Immature natural killer cell (primary cell): ENCODE measurements around the gene RGS7BP. TPM values are rescaled to one million over a fixed set of nuclear protein-coding genes. Genes with fewer than 3 reads are reported as not detected.
A peak's percentile ranks its signal among the peaks of the same experiment; 100 is the strongest.

ENCODE experiments used
- DNase-seq, 3 donors: peaks; one replicate each; pipeline ENCODE4 v3.0.0; 2022; ENCODE audit warnings: mixed read lengths in 1 of 3
- H3K27ac Mint-ChIP-seq, 6 donors: one replicate each; pipeline ENCODE4 v1.8.0; 2020; ENCODE audit warnings: mixed read lengths in 6 of 6, mild to moderate bottlenecking in 5 of 6, inconsistent platforms in 4 of 6, moderate library complexity in 3 of 6
- H3K27me3 Mint-ChIP-seq, 3 donors: one replicate each; pipeline ENCODE4 v1.8.0; 2020 to 2021; ENCODE audit warnings: low read depth in 3 of 3, mild to moderate bottlenecking in 3 of 3, mixed read lengths in 3 of 3, moderate library complexity in 3 of 3, inconsistent platforms in 1 of 3
- H3K36me3 Mint-ChIP-seq, 3 donors: one replicate each; pipeline ENCODE4 v1.8.0; 2020; ENCODE audit warnings: mixed read lengths in 3 of 3, inconsistent platforms in 2 of 3, mild to moderate bottlenecking in 2 of 3
- H3K4me1 Mint-ChIP-seq, 2 donors: one replicate each; pipeline ENCODE4 v1.8.0; 2020; ENCODE audit warnings: inconsistent platforms in 2 of 2, mild to moderate bottlenecking in 2 of 2, mixed read lengths in 2 of 2, moderate library complexity in 1 of 2
- H3K4me3 Mint-ChIP-seq, 5 donors: one replicate each; pipeline ENCODE4 v1.8.0; 2020; ENCODE audit warnings: mild to moderate bottlenecking in 5 of 5, mixed read lengths in 5 of 5, inconsistent platforms in 3 of 5, moderate library complexity in 3 of 5
- H3K9me3 Mint-ChIP-seq, 6 donors: one replicate each; pipeline ENCODE4 v1.8.0; 2020; ENCODE audit warnings: mild to moderate bottlenecking in 6 of 6, mixed read lengths in 6 of 6, inconsistent platforms in 4 of 6, moderate library complexity in 3 of 6
- polyA plus RNA-seq, 3 donors: library from polyadenylated mRNA; unstranded; fragments of 300-500 nt; fragmentation: Illumina TruSeq; gene quantifications; one replicate each; pipeline ENCODE4 v1.2.3, GENCODE V29; 2021

RGS7BP gene
- polyA plus RNA-seq, 3 donors from 2014 or later, result not detected

GRCh38 chr5:64625678-64626077, 119.9 kb downstream of the RGS7BP start:
- no peak overlapping the region for H3K27ac Mint-ChIP-seq
- DNase-seq, result no peak
- peaks cover 2 to 9% (median 9%) of the 10 kb centered on the region in 3 donors for H3K27me3 Mint-ChIP-seq
- H3K4me3 Mint-ChIP-seq, result no peak overlapping the region
- H3K4me1 Mint-ChIP-seq, result no peaks in the 10 kb centered on the region
- H3K36me3 Mint-ChIP-seq, result no peaks in the 10 kb centered on the region
- H3K9me3 Mint-ChIP-seq, result no peaks in the 10 kb centered on the region

GRCh38 chr5:64628901-64629300, 123.1 kb downstream of the RGS7BP start:
- Mint-ChIP-seq H3K36me3 (no peaks in the 10 kb centered on the region), H3K27me3 (peaks cover 2 to 4% (median 2%) of the 10 kb centered on the region in 3 donors), H3K27ac (no peak overlapping the region), H3K4me1 (no peaks in the 10 kb centered on the region), H3K9me3 (no peaks in the 10 kb centered on the region), H3K4me3 (no peak overlapping the region)
- no peak for DNase-seq

GRCh38 chr5:64629841-64630240, 124.0 kb downstream of the RGS7BP start:
- no peak for DNase-seq
- H3K9me3 Mint-ChIP-seq, result no peaks in the 10 kb centered on the region
- H3K36me3 Mint-ChIP-seq, result no peaks in the 10 kb centered on the region
- no peaks in the 10 kb centered on the region for H3K4me1 Mint-ChIP-seq
- H3K4me3 Mint-ChIP-seq, result no peak overlapping the region
- no peak overlapping the region for H3K27ac Mint-ChIP-seq
- H3K27me3 Mint-ChIP-seq, result peaks cover 1 to 2% (median 2%) of the 10 kb centered on the region in 3 donors

GRCh38 chr5:64632251-64632650, 126.4 kb downstream of the RGS7BP start:
- H3K27me3 Mint-ChIP-seq, result peaks cover 1 to 12% (median 3%) of the 10 kb centered on the region in 3 donors
- DNase-seq, result no peak
- no peaks in the 10 kb centered on the region for H3K9me3 Mint-ChIP-seq
- no peaks in the 10 kb centered on the region for H3K4me1 Mint-ChIP-seq
- H3K27ac Mint-ChIP-seq, result no peak overlapping the region
- H3K4me3 Mint-ChIP-seq, result no peak overlapping the region
- no peaks in the 10 kb centered on the region for H3K36me3 Mint-ChIP-seq

GRCh38 chr5:64634997-64635686, 129.3 kb downstream of the RGS7BP start:
- peak; percentile 13 to 30 (median 16) for DNase-seq

GRCh38 chr5:64637144-64637543, 131.3 kb downstream of the RGS7BP start:
- H3K4me3 Mint-ChIP-seq, result no peak overlapping the region
- no peaks in the 10 kb centered on the region for H3K9me3 Mint-ChIP-seq
- no peak for DNase-seq
- no peaks in the 10 kb centered on the region for H3K4me1 Mint-ChIP-seq
- H3K27ac Mint-ChIP-seq, result no peak overlapping the region
- H3K27me3 Mint-ChIP-seq, result peaks cover 2 to 12% (median 2%) of the 10 kb centered on the region in 3 donors
- H3K36me3 Mint-ChIP-seq, result no peaks in the 10 kb centered on the region

More at GRCh38 chr5:64634997-64635686, 129.3 kb downstream of the RGS7BP start:
- Mint-ChIP-seq H3K9me3 (no peaks in the 10 kb centered on the region), H3K27ac (no peak overlapping the region), H3K4me1 (no peaks in the 10 kb centered on the region), H3K4me3 (no peak overlapping the region), H3K27me3 (peaks cover 2 to 12% (median 2%) of the 10 kb centered on the region in 3 donors), H3K36me3 (no peaks in the 10 kb centered on the region)

- DNase-seq, result no peak
- Mint-ChIP-seq H3K27ac (no peak overlapping the region), H3K27me3 (peaks cover 2 to 12% (median 2%) of the 10 kb centered on the region in 3 donors), H3K4me3 (no peak overlapping the region), H3K36me3 (no peaks in the 10 kb centered on the region), H3K4me1 (no peaks in the 10 kb centered on the region), H3K9me3 (no peaks in the 10 kb centered on the region)
These were observed 132.1 kb downstream of the RGS7BP start for GRCh38 chr5:64637837-64638443.

- no peak for DNase-seq
- no peak overlapping the region for H3K27ac Mint-ChIP-seq
- no peak overlapping the region for H3K4me3 Mint-ChIP-seq
- H3K4me1 Mint-ChIP-seq, result no peaks in the 10 kb centered on the region
- peaks cover 0 to 4% (median 2%) of the 10 kb centered on the region in 3 donors for H3K27me3 Mint-ChIP-seq
- no peaks in the 10 kb centered on the region for H3K36me3 Mint-ChIP-seq
- H3K9me3 Mint-ChIP-seq, result no peaks in the 10 kb centered on the region
These were observed 139.0 kb downstream of the RGS7BP start for GRCh38 chr5:64644831-64645230.

- Mint-ChIP-seq H3K4me3 (no peak overlapping the region), H3K9me3 (no peaks in the 10 kb centered on the region), H3K27me3 (peaks cover 0 to 4% (median 2%) of the 10 kb centered on the region in 3 donors), H3K27ac (no peak overlapping the region), H3K36me3 (no peaks in the 10 kb centered on the region), H3K4me1 (no peaks in the 10 kb centered on the region)
- no peak for DNase-seq
These were observed 140.4 kb downstream of the RGS7BP start for GRCh38 chr5:64646169-64646568.

GRCh38 chr5:64649512-64649911, 143.7 kb downstream of the RGS7BP start:
- Mint-ChIP-seq H3K27ac (no peak overlapping the region), H3K9me3 (no peaks in the 10 kb centered on the region), H3K4me1 (no peaks in the 10 kb centered on the region), H3K27me3 (peaks cover 0 to 2% (median 2%) of the 10 kb centered on the region in 3 donors), H3K4me3 (no peak overlapping the region), H3K36me3 (peaks cover 0 to 3% (median 0%) of the 10 kb centered on the region in 3 donors)
- DNase-seq, result no peak

GRCh38 chr5:64653766-64654560, 148.1 kb downstream of the RGS7BP start:
- Mint-ChIP-seq H3K4me3 (no peak overlapping the region), H3K27ac (no peak overlapping the region), H3K9me3 (no peaks in the 10 kb centered on the region), H3K36me3 (peaks cover 0 to 3% (median 0%) of the 10 kb centered on the region in 3 donors), H3K27me3 (peaks cover 1 to 4% (median 2%) of the 10 kb centered on the region in 3 donors), H3K4me1 (no peaks in the 10 kb centered on the region)
- DNase-seq, result no peak

- Mint-ChIP-seq H3K4me3 (no peak overlapping the region), H3K9me3 (no peaks in the 10 kb centered on the region), H3K27me3 (peaks cover 1 to 4% (median 2%) of the 10 kb centered on the region in 3 donors), H3K4me1 (no peaks in the 10 kb centered on the region), H3K27ac (no peak overlapping the region), H3K36me3 (peaks cover 0 to 3% (median 0%) of the 10 kb centered on the region in 3 donors)
- DNase-seq, result no peak
These were observed 148.7 kb downstream of the RGS7BP start for GRCh38 chr5:64654561-64654938.

GRCh38 chr5:64655596-64655995, 149.8 kb downstream of the RGS7BP start:
- Mint-ChIP-seq H3K27me3 (peaks cover 1 to 4% (median 2%) of the 10 kb centered on the region in 3 donors), H3K4me3 (no peak overlapping the region), H3K27ac (no peak overlapping the region), H3K36me3 (peaks cover 0 to 3% (median 0%) of the 10 kb centered on the region in 3 donors), H3K9me3 (no peaks in the 10 kb centered on the region), H3K4me1 (no peaks in the 10 kb centered on the region)
- DNase-seq, result no peak

- Mint-ChIP-seq H3K9me3 (no peaks in the 10 kb centered on the region), H3K36me3 (no peaks in the 10 kb centered on the region), H3K4me3 (no peak overlapping the region), H3K27me3 (peaks cover 1 to 4% (median 2%) of the 10 kb centered on the region in 3 donors), H3K4me1 (no peaks in the 10 kb centered on the region), H3K27ac (no peak overlapping the region)
- no peak for DNase-seq
These were observed 153.5 kb downstream of the RGS7BP start for GRCh38 chr5:64659289-64659688.
